T-helper 1 cell (primary cell): ENCODE measurements around the gene DOCK9.

Source experiments
- DNase-seq, 5 donors: peaks; one replicate each; pipeline ENCODE4 v3.0.0-alpha.2; 2012 to 2020

Gene DOCK9

DNA sequence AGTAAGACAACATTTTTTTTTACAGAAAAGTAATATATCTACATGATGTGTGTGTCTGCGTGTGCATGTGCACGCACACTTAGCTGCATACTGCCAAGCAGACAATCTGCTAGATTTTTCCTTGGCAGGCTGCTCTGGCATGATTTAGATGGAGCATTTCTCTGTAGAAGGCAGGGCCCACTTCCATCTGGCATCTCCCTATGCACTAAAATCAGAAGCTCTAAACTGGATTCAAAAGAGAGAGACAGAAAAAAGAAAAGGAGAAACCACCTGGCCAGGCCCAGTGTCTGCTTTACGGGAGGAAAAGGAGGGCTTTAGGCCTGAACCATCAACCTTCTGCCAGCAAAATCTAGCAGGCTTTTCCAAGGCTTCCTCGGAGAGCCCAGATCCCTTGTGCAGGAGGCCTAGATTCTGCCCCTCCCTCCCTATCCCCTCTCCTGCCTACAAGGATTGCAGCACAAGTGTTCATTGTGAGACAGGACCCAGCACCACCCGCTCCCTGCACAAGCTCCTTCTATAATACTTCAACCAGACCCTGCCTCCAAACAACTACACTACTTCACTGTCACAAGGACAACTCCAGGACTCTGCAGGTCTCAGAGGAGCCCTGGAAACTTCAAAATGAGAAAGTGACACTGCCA, 99.3 kb downstream of the DOCK9 start:
- DNase-seq = no peak

DNA sequence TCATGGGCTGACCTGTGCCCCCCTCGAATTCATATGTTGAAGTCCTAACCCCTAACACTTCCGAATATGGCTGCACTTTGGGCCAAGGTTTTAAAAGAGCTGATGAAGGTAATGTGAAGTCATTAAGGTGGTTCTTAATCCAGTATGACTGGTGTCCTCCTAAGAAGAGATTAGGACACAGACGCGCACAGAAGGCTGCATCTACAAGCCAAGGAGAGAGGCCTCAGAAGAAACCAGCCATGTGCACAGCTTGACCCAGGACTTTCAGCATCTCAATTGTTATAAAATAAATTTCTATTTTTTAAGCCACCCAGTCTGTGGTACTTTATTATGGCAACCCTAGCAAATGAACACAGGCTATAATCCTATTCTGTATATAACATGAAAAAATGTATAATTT, 99.9 kb downstream of the DOCK9 start:
- no peak for DNase-seq

DNA sequence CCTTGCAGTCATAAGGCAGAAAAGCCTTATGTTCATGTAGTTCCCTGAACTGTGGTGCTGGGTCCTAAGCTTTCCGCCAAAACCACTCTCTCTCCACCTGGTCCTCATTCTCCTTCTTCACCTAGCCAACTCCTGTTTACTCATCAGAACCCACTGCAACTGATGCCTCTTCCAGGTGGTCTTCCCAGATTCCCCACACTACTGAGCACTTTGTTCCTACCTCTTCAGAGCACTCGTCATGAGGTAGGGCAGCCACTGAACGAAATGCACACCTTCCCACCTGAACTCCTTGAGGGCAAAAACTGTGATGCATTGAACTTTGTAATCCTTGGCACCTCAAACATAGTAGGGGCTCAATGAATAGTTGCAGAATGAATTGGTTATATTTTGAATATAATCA, 100.4 kb downstream of the DOCK9 start:
- DNase-seq = no peak

DNA sequence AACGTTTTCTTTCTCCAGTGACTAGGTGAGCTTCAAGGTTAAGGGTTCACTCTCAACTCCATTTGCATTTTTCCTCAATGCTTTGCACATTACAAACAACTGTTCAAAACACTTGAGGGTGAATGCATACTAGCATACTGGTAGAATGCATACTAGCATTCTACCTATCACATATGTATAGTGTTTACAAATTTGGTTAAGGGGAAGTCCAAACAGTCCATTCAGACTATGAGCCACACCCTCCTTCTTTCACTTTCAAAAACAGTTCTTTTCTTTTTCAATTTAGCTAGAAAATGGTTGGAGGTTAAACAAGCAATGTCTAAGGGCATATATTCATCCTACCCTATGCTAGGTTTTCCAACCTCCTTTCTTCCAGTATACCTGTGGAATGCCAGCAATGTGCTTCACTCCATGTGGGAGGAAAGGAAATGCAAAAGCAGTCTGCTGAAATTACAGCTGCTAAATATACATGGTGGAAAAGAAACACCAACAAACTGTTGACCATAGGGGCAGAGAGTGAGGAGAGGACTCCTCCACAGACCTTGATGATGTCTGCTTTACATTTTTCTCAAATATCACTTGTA, 102.6 kb downstream of the DOCK9 start:
- DNase-seq = peak in 1 of 5 donors; percentile 59

DNA sequence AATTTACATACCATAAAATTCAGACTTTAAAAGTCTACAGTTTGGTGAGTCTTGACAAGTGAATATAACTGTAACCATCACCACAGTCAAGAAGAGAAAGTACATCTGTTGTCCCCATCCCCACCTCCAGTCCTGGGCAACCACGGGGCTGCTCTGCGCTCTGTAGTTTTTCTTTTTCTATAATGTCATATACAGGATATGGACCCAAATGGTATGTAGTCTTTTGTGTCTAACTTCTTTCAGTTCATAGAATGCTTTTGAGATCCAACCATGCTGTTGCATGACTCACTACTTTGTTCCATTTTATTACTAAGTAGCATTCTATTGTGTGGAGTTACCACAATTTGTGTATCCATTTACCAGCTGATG, 103.9 kb downstream of the DOCK9 start:
- no peak for DNase-seq

DNA sequence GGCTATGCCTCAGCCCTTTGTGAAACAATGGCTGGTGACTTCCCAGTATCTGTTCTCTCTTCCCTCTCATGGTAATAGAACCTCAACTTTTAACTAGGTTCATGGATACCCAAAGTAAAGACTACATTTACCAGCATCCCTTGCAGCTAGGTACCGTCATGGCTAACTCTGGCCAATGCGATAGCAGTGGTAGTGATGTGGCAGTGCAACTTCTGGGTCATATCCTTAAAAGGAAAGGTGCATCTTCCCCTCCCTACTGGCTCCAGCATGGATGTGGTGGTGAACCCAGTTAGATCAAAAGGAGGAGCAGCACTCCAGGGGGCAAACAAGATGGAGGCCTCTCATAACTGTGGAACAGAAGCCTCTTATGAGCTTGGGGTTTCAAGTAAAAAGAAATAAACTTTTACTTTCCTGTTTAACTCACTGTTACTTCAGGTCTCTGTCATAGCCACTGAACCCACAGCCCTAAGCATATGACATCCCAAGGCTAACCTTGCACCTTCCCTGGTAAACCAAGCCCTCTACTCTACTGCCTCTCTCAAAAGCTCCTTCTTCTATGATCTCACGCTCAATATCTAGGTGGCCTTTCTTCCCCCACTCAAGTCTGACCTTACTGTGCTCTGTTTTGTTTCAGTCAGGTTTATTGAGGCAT, 104.4 kb downstream of the DOCK9 start:
- no peak for DNase-seq

GRCh38 chr13:98871727-98872126, 106.1 kb downstream of the DOCK9 start:
- no peak for DNase-seq

DNA sequence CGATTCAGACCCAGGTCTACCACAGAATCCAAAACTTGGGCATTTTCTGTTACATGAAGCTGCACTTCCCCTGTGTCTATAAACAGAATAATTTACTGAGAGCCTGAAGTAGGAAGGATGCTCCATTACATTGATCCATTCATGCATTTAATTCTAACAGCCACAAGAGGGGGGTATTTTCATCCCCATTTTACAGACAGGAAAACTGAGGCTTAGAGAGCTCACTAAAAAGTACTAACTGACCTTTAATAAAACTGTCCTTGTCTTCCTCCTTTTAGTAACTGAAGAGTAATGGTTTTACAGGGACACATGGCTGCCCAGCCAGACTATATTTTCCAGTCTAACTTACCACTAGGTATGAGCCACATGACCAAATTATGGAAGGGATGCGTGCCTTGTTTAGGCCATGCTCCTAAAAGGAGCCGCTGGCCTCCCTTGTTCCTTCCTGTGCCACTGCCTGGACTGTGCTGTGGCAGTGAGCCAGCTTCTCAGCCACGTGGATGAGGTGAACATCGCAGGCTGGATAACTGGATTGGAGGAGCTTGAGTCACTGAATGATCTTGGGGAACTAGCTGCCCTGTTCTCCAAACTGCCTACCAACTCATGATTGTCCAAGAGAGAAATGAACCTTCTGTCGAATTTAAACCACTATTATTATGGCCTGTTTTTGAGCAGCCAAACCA, 108.3 kb downstream of the DOCK9 start:
- peak in 1 of 5 donors; percentile 48 for DNase-seq

GRCh38 chr13:98868932-98869331, 108.9 kb downstream of the DOCK9 start:
- no peak for DNase-seq

DNA sequence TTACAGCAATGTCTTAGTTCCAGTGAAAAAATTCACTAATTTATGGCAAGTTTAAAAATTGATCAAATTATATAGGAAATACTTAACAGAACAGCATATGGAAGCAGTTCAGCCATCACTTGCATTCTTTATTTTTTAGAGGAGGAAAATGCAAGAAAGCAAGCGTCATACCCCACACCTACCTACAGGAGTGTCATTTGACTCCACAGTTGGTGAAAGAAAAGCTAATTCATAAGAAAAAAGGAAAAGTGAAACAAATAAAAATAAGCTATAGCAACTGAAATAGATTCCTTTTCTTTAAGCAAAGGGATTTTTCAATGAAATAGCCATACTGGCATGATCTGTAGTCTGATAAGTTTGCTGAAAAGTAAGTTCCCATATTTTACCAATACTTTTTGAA, 111.0 kb downstream of the DOCK9 start:
- DNase-seq = no peak

DNA sequence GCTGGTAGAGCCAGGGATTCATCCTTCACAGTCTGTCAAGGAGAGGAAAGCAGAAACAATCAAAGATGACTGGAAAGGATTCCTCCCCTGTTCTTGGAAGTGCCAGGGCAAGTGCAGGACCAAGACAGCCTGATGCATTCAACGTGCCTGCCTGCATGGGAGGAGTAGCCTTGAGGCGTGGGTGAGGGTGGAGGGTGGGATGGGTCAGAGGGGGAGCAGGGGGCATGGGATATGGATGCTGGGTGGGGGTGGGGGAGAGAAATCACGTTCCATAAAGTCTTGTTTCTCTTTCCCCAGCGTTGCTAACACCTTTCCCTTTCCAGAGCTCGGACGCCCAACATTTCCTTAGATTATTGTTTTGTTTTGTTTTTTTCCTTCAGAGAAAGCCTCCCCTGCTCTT, 117.4 kb downstream of the DOCK9 start:
- DNase-seq = no peak

DNA sequence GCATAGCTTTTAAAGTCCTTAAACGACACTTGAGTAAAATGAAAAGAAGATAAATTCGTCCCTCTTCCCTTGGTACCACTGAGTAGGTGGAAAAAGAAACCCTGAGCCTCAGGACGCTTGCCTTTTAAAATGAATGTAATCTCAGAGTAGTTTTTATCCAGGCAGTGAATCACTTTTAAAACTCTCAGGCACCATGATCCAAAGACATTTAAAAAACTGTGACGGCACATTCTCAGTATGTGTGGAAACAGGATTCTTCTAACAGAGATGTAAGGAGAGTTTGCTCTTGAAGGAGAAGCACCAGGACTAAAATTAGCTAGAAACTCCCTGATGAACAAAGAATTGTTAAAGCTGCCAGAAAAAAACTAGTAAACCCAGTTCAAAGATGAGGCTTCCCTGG, 119.7 kb downstream of the DOCK9 start:
- no peak for DNase-seq

DNA sequence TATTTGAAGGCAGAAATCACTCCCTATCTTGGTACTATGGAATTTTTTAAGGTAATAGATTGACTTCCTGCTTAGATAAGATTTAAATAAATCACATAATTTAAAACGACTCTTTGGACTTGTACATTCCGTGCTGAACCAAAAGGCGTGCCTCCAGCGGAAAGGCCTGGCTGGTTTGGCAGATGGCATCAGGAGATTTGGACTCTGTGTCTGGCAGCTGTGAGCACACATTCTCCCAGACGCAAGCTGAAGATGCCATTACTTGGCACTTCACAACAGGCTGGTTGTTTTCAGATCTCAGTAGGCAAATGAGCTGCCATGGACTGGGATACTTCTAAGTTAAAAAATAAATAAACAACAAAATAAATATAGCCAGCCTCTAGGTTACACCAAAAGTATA, 120.9 kb downstream of the DOCK9 start:
- DNase-seq = no peak

DNA sequence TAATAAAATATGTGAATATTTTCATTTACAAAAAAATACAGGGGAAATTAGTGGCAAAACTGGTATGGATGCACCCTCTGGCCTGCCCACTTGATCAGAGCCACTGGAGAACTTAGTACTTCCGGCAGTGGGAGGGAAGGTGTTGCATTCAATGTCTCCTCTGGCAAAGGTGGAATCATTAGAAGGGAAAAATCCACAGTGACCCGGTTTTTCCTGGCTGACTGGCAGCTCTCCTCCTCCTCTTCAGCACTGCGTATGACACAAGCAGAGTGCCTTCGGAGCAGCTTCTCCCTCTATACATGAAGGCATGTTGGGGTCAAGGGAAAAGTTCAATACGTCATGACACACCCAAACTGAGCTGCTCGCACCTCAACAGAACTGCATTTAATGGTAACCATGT, 123.4 kb downstream of the DOCK9 start:
- no peak for DNase-seq

GRCh38 chr13:98853771-98854221, 124.1 kb downstream of the DOCK9 start:
- peak in 1 of 5 donors; percentile 84 for DNase-seq

DNA sequence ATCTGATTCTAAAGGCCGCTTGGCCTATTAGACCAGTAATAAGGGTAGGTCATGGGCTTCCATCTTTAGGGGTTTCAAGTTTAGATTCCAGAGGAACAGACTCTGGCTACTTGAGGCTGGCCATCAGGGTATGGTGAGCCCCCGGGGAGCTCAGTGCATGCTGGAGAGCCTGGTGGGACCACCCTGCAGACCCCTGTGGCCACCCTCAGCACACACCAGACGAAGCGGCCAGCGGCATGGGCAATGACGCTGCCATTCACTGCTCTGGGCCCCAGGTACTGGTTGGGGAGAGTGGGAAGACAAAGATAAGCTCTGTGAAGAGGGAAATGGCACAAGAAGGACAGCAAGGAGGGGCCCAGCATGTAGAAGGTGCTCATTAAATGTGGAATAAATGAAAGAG, 126.6 kb downstream of the DOCK9 start:
- no peak for DNase-seq

- DNase-seq = no peak
Observed at GRCh38 chr13:98848746-98849145, 129.1 kb downstream of the DOCK9 start.

GRCh38 chr13:98847780-98848179, 130.1 kb downstream of the DOCK9 start:
- no peak for DNase-seq

- no peak for DNase-seq
Observed at GRCh38 chr13:98846986-98847385, 130.9 kb downstream of the DOCK9 start.

DNA sequence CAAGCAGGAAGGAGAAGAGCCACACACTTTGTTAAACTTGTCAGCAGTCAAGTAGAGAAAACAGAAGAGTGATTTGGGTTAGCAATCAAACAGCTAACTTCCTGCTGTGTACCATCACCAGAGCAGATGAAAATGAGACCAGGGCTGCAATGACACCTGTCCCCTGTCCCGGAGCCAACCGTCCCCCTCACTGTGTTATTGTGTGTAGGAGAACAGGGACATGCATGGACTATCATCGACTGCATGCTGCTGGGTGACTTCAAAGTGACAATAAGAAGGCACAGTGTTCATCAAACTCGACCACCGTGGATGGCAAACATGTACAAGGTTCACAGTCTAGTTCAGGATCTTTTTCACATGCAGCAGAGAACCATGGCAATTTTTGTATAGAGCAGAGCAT, 131.3 kb downstream of the DOCK9 start:
- DNase-seq = no peak

- DNase-seq = no peak
Observed at GRCh38 chr13:98845742-98846141, 132.1 kb downstream of the DOCK9 start.

DNA sequence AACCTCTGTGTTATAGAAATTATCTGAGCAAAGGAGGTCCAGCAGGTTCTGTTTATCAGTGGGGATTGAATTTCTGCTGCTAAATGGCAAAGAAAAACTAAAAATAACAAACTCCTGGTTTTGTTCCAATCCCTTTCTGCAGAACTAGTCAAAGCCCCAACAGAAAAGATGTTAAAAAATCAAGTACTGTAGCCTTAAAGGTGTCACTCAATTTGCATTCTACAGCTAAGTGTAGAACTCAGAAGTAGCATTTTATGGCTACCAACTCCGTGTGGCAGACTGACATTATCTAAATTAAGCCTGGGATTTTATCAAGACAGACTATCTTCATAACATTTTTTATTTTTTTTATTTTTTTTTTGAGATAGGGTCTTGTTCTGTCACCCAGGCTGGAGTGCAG, 133.8 kb downstream of the DOCK9 start:
- DNase-seq = no peak

DNA sequence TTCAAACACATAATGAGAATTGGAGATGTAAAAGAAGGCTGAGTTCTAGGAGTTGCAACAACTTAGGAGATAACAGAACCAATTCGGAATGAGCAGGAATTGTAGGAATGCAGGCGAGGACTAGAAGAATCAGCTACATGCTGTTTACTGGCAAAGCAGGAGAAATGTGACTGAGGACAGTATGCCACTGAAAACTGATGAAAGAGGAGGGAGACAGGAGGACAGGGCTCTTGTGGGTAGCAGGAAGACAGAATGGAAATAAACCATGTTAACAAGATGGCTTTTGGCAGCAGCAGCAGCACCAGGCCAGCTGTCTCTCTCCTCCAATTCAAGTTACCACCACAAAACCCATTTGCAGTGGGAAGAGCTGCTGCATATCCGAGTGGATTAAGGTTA, 134.4 kb downstream of the DOCK9 start:
- DNase-seq = no peak
